RWPE1 (cell line): ENCODE results near the gene ANKRD16.

Experiments used
- CTCF ChIA-PET: fragments of 350-600 bp; sonication (Branson Sonifier 250); formaldehyde crosslinking; extraction: SDS; loops from one replicate; lab custom pipeline; 2021; lab: Yijun Ruan, JAX
- POLR2A ChIA-PET: fragments of 400-600 bp; formaldehyde crosslinking; extraction: SDS; loops from one replicate; lab custom pipeline; 2020; ENCODE audit warnings: antibody characterized with exemption; ENCODE audit not compliant: low non-redundant PET; lab: Yijun Ruan, JAX
- DNase-seq: peaks from one replicate; pipeline ENCODE4 v3.0.0; 2012; ENCODE audit warnings: low spot score
- H3K27ac ChIP-seq: fragments of 450-650 bp; 2 replicates; pipeline ENCODE4 v1.5.1; 2017
- CTCF ChIP-seq: fragments of 450-650 bp; conservative IDR thresholded peaks from 2 replicates; pipeline ENCODE4 v1.5.1; 2017; ENCODE audit warnings: low read depth, mild to moderate bottlenecking

The ANKRD16 gene

GRCh38 chr10:5833814-5834213, 55.9 kb downstream of the ANKRD16 start:
- CTCF ChIA-PET, result interaction anchor here (0.5 kb wide), 1 partner anchor 14 kb away, joined by 7 read pairs; no protein-coding TSS in a partner anchor

GRCh38 chr10:5832946-5833345, 56.7 kb downstream of the ANKRD16 start:
- ChIA-PET CTCF (no interaction called here), POLR2A (no interaction called here)
- DNase-seq, result no peak
- H3K27ac ChIP-seq, result no peak overlapping the region
- no peak for TF ChIP-seq CTCF

More at GRCh38 chr10:5833814-5834213, 55.9 kb downstream of the ANKRD16 start:
- no peak for TF ChIP-seq CTCF
- DNase-seq, result no peak
- no peak overlapping the region for H3K27ac ChIP-seq
- POLR2A ChIA-PET, result no interaction called here

GRCh38 chr10:5831446-5831782, 58.3 kb downstream of the ANKRD16 start:
- POLR2A ChIA-PET, result no interaction called here
- no peak overlapping the region for H3K27ac ChIP-seq
- DNase-seq, result no peak
- CTCF ChIA-PET, result no interaction called here
- no peak for TF ChIP-seq CTCF

GRCh38 chr10:5830629-5831445, 58.9 kb downstream of the ANKRD16 start:
- POLR2A ChIA-PET, result no interaction called here

GRCh38 chr10:5829267-5829666, 60.4 kb downstream of the ANKRD16 start:
- no peak for DNase-seq
- no peak for TF ChIP-seq CTCF
- no peak overlapping the region for H3K27ac ChIP-seq
- CTCF ChIA-PET, result interaction anchor here (0.7 kb wide), 1 partner anchor 102 kb away, joined by 3 read pairs; no protein-coding TSS in a partner anchor
- POLR2A ChIA-PET, result no interaction called here

More at GRCh38 chr10:5830629-5831445, 58.9 kb downstream of the ANKRD16 start:
- no peak for TF ChIP-seq CTCF
- DNase-seq, result no peak
- no peak overlapping the region for H3K27ac ChIP-seq
- CTCF ChIA-PET, result no interaction called here

GRCh38 chr10:5828725-5829124, 61.0 kb downstream of the ANKRD16 start:
- DNase-seq, result no peak
- ChIA-PET POLR2A (interaction anchor here (0.7 kb wide), 1 partner anchor 16 kb away, joined by 3 read pairs; the partner anchor contains the start of gene GDI2), CTCF (interaction anchor here (0.7 kb wide), 1 partner anchor 102 kb away, joined by 3 read pairs; no protein-coding TSS in a partner anchor)
- H3K27ac ChIP-seq, result no peak overlapping the region
- TF ChIP-seq CTCF, result no peak
